ENCODE data around the gene ABCC12.
"Not testable (repeated sequence)": the region's sequence is repeated elsewhere in the genome, so short reads cannot be mapped to it uniquely, and the experiment has no call there.

The ABCC12 gene

DNA sequence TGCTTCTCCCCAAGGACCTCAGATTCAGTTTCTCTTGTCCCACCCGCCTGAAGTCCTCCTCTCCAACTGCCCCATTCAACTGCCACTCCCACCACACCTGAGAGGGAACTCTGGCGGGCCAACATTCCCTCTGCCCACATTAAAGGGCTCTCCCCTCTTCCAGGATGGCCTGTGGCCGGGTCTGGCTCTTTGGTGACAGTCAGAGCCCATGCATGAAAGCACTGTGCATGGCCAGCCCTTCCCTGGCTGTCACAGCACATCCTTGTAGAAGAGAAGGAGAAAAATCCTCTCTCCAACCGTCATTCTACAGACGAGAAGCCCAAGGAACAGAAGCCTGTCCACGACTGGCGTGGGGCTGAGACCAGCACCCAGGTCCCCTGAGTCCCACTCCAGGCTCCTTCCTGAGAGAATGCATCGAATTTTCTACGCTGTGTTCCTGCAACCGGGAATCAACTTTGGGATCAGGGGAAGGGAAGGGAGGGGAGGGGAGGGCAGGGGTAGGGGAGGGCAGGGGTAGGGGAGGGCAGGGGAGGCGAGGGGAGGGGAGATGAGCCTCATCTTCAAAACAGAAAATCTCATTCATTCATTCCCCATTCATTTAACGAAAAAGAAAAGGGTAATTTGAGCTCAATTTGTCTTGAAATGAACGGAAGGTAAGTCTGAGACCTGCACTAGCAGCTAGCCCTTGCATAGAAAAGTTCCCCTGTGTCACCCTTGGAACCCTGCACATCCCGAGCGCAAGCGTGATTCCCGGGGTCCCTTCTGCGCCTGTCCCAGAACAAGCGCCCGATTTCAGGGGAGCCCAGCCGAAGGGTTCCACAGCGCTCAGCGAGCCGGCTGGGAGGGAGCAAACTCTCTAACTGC is at the start of gene ABCC12:
ABCC12 (minus strand) TSS at position 68 of the 864 bp plus-strand sequence. CDS start 9,569 bp downstream, outside the sequence.
- no peak for DNase-seq

DNA sequence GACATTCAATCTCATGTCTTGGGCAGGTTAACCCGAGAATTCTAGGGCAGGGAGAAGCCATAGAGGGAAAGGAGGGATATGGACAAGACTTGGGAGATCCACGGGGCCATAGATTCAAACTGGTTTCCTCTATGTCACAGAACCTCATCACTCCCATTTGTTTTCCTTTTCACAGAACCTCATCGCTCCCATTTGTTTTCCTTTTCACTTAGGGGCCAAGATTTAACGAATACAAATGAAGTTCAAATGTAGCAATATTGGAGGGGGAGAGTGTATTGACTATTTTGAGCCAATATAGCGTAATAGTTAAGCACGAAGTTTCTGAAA is 49.0 kb upstream of the ABCC12 start:
- DNase-seq, result no peak

DNA sequence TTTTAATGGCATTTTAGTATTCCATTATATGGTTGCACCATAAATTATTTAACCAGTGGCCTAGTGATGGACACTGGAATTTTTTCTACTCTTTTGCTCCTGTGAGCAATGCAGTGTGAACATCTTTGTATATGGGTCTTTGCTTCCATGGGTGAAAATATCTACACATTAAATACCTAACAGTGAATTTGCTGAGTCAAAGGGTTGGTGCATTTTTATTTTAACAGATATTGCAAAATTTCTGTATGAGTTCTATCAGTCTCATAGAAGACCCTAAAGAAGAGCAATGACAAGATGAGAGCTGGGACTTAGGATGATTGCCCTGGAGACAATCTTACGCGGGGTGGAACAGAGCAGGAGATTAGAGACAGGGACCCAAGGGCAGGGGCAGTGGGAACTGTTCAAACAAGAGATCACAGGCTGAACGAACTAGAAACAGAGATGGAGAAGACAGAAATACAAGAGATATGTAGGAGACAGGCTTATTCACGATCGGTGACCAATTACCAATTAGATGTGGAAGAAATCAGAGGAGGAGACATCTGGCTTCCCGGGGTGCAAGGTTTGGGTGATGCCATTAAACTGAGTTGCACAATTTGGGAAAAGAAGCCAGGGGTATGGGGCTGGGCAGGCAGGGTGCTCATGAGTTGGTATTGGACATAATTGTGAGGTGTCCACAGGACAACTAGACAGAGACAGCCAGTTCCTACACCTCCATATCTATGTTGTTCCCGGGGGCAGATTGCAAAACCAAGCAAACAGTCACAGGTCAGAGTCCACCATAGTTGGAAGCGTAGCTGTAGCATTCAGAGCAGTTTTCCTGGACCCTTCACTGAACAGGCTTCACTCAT is 48.4 kb upstream of the ABCC12 start:
- DNase-seq, result no peak

DNA sequence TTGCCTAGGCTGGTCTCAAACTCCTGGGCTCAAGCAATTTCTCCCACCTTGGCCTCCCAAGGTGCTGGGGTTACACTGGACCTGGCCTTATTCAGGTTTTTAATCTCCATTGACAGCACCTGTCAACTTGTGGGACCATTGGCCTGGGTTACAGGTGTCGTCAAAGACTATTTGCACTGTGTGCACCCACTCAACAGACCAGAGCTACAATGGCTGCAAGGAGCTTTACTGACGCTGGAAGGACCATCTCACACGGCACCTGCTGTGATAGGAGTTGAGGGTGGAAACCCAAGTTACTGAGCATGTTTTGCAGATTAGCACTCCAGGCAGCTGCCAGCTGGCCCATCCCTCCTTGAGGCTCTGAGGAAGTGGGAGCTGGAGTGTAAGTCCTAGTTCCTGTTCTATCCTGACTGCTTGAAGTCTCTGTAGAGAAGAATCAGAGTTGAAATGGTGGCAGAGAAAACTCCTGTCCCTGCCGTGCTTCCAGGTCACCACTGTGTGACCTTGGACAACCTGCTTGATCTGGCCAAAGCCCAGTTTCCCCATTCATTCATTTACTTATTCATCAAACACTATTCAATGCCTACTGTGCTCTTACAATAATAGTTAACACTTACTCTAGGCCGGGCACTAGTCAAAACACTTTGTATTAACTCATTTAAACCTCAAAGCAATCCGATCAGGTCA is 45.9 kb upstream of the ABCC12 start:
- DNase-seq, result no peak

DNA sequence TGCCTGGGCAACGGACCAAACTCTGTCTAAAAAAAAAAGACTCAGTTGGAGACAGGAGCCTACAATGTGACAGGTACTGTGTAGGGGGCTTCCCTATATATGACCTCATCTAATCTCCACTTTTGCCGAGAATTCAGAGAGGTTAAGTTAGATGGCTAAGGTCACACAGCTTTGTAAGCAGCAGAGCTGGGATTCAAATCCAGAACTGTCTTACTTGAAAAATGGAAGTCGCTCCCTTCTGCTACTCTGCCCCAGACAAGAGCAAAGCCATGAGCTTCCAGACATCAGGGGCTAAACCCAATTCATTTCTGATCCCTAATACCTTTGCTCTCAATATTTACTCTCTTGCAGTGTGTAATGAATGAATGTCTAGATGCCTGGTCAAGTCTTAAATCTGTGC is 41.5 kb upstream of the ABCC12 start:
- DNase-seq, result no peak

DNA sequence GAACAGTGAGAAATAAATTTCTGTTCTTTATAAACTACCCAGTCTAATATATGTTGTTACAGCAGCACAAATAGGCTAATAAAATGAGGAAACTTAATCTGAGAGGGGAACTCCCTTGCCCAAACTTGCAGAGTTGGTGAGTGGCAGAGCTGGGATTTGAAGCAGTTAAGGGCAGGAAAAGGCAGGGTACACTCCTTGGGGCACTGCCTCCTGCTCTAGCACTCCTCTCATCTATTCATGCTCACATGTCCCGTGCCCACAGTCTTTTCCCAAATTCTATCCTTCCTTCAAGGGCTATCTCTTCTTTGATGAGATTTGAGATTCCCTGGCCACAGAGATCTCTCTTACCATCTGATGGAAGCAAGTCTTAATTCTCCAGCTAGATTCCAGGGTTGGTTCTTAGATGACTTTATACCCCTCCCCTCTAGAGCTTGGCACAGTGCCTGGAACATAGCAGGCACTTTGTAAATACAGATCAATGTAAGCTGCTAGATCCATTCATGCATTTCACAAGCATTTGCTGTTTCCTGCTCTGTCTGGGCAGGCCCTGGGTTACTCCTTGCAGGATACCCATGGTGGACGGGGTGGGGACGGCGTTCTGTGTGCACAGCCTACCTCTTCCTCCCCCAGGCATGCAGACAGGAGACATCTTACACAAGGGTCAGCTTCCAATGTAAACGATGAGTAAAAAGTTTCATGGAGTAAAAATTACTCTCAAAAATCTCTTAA is 39.2 kb upstream of the ABCC12 start:
- no peak for DNase-seq

DNA sequence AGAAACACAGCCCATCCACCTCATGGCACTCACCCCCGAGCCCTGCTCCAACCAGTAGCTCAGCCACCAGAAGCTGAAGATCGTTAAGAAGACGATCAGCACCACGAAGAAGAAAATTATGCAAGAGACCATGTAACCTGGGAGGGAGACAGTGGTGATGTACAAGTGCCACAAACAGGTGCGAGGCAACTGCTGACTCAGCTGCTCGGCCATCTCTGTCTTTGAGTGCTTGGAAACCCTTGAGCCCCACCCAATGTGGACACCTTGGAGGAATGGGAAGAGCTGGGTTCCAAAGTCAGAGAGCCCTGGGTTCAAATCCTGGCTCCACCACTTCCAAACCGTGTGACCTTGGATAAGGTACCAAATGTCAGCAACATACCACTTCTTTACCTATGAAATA is 38.1 kb upstream of the ABCC12 start:
- no peak for DNase-seq

DNA sequence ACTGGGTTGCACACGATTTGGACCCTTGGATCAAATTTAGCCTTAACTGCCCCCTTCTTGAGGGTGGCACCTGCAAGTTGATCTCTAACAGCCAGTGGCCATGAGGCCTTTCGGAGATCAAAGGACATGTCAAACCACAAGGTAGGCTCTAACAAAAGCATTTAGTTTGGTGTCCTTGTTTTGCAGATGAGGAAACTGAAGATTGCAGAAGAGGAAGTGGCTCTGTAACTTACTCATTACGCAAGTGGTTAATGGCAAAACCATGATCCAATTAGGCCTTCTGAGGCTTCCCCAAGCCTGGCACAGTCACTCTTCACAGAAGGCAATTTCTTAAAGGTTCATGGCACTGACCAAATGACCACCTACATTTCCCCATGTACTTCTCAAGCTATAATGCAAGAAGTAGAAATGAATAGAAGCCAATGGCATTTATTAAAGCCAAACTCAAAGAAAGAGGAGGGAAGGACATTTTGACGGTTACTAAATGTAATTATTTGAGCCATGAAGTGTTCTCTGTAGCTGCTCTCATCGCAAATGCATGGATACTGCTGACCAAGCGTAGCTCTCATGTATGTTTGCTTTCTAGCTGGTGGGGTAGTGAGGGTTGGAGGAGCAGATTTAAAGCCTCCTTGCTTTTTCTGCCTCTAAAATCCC is 32.8 kb upstream of the ABCC12 start:
- no peak for DNase-seq

DNA sequence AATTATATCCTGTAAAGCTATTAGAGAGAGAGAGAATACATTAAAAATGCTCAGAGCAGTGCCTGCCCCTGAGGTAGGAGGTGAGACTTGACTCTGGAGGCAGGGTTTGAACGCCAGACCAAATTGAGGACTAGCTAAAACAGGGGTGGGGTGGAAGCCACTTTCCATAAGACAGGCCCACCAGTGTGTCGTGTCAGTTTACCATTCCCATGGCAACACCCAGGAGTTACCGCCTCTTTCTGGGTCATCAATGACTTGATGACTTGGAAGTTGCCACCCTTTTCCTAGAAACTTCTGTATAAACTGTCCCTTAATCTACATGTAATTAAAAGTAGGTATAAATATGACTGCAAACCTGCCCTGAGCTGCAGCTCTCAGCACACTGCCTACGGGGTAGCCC is 32.0 kb upstream of the ABCC12 start:
- no peak for DNase-seq

DNA sequence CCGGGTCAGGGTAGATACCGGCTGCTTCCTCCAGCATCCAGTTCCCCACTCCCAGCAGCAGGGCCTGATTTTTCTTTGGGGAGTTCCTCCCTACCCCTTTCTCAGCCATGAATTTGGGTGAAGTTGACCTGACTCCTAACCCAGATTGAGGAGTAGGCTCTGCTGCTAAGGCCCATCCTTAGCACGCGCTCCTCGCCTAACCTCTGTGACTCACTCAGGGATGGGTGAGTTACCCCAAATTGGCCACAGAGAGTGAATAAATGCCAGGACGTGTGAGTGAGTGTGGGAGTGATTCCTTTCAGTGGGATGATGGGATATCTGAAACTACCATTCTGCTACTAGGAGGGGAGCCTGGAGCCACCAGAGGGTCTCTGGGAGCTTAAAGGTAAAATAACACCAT is 28.9 kb upstream of the ABCC12 start:
- DNase-seq, result no peak

DNA sequence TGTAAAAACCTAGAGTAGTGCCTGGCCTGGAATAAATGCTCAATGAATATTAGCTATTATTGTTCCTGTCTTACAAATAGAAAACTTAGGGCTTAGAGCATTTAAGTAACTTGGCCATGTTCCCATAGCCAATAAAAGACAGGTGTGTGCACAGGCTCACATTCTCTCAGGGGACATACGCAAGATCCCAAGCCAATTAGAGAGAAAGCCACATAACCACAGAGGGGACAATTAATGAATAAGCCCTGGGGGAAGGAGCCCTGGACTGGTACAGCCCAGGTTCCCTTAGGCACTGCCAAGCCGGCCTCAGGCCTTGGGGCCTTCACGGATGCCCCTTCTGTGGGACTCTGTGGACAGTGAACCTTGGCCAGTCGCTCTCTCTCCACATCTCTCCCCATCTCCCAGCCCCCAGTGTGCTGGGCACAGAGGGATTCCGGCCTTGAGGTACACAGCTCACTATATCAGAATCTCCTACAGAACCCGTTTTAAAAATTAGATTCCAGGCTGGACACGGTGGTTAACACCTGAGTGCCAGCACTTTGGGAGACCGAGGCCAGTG is 27.3 kb upstream of the ABCC12 start:
- no peak for DNase-seq

DNA sequence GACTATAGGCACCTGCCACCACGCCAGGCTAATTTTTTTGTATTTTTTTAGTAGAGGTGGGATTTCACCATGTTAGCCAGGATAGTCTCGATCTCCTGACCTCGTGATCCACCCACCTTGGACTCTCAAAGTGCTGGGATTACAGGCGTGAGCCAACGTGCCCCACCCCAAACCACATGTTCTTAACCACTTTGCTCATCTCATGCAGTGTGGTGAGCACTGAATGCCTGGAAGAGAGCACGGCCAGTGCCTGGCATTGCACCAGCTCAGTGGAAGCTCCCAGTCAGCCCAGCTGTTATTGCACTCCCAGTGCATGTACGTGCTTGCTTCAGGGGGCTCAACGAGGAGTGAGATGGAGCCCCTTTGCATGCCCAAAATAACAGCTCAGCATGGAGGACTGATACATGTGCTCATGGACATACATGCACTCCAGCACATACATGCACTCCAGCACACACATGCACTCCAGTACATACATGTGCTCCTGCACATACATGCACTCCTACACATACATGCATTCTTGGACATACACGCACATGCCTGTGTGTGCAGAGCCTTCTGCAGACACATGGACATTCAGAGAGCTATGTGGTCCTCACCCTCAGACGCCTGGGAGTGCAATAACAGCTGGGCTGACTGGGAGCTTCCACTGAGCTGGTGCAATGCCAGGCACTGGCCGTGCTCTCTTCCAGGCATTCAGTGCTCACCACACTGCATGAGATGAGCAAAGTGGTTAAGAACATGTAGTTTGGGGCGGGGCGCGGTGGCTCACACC is 26.1 kb upstream of the ABCC12 start:
- DNase-seq, result not testable (repeated sequence)

DNA sequence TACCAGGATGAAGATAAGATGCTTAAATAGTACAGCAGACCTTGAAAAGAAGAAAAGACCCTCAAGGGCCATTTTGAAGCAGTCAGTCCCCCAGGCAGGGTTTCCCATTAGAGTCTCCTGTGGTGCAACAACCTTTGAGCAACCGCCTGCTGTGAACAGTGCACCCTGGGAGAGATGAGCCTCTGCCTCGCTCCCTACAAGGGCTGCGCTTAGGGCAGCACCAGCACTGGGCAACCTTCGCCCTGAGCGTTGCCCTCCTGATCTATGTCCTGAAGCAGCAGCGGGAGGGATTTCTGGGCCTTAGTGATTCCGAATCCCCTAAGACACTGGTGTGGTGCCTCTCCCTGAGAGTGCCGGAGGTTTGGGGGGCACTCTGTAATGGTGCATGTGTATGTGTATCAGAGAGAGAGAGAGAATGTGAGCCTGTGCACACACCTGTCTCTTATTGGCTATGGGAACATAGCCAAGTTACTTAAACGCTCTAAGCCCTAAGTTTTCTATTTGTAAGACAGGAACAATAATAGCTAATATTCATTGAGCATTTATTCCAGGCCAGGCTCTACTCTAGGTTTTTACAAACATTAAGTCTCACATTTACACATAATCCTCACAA is 25.2 kb upstream of the ABCC12 start:
- DNase-seq, result no peak

DNA sequence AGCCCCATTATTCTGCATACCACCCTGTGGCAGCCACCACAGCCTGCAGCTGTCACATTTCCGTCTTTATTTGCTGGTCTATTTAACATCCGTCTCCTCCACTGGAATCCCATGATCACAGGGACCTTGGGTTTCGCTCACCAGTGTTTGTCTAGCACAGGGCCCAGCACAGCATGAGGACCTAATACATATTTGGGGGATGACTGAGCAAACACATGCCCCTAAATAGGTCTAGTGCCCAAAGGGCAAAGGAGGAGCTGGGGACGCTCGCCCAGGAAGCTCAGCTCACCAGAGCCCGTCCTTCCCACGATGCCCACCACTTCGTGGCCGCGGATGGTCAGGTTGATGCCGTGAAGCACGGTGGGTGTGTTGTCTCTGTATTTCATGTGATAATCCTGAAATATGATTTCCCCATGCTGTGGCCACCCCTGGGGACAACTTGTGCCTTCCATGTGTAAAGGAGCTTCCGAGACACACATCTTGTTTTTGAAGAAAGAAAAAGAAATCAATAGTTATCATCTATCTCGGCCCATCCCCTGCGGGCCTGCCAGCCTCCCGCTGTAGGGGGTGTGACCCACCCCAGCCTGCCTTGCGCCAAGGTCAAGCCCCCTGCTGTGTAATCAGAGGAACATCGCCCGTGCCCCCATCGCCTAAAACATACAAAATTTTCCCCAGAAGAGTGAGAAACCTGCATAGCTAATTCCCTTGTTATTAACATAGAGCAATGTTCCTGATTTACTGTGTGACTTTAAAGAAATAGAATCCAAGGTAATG is 21.0 kb upstream of the ABCC12 start:
- DNase-seq, result no peak

DNA sequence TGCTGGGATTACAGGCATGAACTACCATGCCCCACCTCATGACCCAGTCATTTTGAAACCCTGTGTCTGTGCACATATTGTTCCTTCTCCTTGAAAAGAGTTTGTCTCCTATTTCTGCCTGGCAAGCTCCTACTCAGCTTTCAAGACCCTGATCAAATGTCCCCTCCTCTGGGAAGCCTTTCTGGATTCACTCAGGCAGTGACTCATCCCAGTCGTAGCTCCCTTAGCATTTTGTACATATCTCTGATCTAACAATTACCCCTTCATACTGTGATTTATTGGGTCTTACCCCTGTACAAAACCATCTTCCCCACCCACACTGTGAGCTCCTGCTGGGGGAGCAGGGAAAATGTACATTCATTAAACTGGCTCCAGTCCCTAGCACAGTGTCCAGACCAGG is 18.1 kb upstream of the ABCC12 start:
- DNase-seq, result no peak

DNA sequence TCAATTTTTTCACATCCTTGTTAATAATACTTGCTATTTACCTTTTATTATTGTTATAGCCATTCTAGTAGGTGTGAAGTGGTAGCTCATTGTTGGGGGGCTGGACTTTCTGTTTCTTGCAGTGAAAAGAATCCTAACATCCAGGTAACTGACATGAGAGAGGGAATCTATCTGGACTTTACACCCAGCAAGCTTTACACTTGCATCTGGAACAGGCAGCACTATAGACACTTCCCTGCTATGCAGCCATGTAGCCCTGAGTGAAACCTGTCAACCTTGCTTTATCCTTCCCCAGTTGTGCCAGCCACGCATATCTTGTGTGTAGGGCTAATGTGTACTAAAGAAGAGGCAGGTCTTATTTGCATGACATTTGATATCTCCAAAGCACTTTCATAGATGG is 16.9 kb upstream of the ABCC12 start:
- no peak for DNase-seq

DNA sequence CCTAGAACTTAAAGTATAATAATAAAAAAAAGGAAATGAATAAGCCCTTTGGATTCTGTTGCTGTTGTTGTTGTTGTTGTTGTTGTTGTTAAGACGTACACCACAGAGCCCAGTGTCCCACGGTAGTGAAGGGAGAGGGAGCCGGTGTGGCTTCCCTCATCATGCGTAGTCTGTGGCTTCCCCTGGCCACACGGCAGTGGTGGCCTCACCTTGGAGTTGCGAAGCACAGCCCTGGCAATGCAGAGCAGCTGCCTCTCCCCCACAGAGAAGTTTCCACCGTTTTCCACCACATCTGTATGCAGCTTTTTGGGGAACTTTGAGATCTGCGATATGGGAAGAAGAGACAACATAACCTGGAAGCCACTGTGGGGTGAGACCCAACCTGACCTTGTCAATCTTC is 14.1 kb upstream of the ABCC12 start:
- no peak for DNase-seq

DNA sequence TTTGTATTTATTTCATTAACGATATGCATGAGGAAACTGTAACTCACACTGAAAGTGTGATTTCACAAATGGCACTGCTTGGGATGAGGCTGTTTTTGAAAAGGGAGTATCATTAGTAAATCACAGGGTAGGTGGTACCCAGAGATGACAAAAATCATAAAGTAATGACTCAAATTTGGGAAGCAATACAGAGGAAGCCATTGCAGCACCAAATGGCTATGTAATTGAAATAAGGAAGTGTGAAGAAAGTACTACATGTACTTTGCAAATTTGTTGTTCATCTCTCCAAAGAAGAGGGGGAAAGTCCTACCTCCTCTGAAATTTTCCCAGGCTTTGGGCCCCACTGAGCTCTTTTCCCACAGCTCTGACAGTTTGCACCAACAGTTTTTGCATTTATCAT is 12.3 kb upstream of the ABCC12 start:
- DNase-seq, result no peak

DNA sequence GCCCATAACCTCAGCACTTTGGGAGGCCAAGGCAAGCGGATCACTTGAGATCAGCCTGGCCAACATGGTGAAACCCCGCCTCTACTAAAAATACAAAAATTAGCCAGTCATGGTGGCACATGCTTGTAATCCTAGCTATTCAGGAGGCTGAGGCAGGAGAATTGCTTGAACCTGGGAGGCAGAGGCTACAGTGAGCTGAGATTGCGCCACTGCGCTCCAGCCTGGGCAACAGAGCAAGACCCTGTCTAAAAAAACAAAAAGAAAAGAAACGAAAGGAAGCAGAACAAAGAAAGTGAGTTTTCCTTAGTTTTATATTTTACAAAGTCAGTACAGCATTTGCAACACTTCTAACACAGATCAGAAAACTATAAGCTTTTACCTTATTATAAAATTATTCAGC is 10.8 kb upstream of the ABCC12 start:
- DNase-seq, result not testable (repeated sequence)

All from activated CD4-positive, alpha-beta T cell treated with anti-CD3 and anti-CD28 coated beads, Interleukin-2, amount 50 U/mL, for 4 hours (primary cell).